K562 (cell line): ENCODE measurements around the gene ZNF488. TPM values are rescaled to one million over a fixed set of nuclear protein-coding genes. Genes with fewer than 3 reads are reported as not detected.

ENCODE experiments used
- ARID4B ChIP-seq: sonication (generic); formaldehyde crosslinking; IDR thresholded peaks from 2 replicates; pipeline ENCODE4 v1.8.0; 2022; ENCODE audit warnings: mild to moderate bottlenecking, missing genetic modification reagents
- CTBP1 ChIP-seq: fragments of 450-650 bp; IDR thresholded peaks from 2 replicates; pipeline ENCODE4 v1.6.1; 2016; ENCODE audit warnings: borderline replicate concordance
- MEIS2 ChIP-seq: fragments of 450-650 bp; IDR thresholded peaks from 2 replicates; pipeline ENCODE4 v1.6.1; 2014; ENCODE audit warnings: mild to moderate bottlenecking; ENCODE audit not compliant: partially characterized antibody
- NFRKB ChIP-seq: fragments of 450-650 bp; IDR thresholded peaks from 2 replicates; pipeline ENCODE4 v1.6.1; 2016; ENCODE audit warnings: low read depth
- RERE ChIP-seq: sonication (generic); formaldehyde crosslinking; IDR thresholded peaks from 2 replicates; pipeline ENCODE4 v1.8.0; 2023; ENCODE audit warnings: missing genetic modification reagents, mild to moderate bottlenecking, borderline replicate concordance
- RNF219 ChIP-seq: fragments of 250-450 bp; sonication (Bioruptor Pico); IDR thresholded peaks from 2 replicates; pipeline ENCODE4 v1.5.0; 2022; ENCODE audit warnings: mild to moderate bottlenecking
- XRCC3 ChIP-seq: fragments of 450-650 bp; IDR thresholded peaks from 2 replicates; pipeline ENCODE4 v1.6.1; 2017; ENCODE audit warnings: mild to moderate bottlenecking, moderate library complexity
- ZKSCAN8 ChIP-seq: fragments of 200-800 bp; sonication (Bioruptor generic); IDR thresholded peaks from 2 replicates; pipeline ENCODE4 v1.6.1; 2016; ENCODE audit warnings: missing genetic modification characterization, missing compliant biosample characterization
- ZNF134 ChIP-seq: fragments of 250-450 bp; sonication (Bioruptor Pico); conservative IDR thresholded peaks from 2 replicates; pipeline ENCODE4 v1.4.0; 2020
- polyA plus RNA-seq, 8 experiments: library from polyadenylated mRNA; depleted of rRNA in 4 of 8; stranded (reverse) in 5 of 8; unstranded in 3 of 8; fragments of >200 nt; fragmentation: Nextera tagmentation in 2 of 8; fragmentation: Illumina TruSeq in 1 of 8; extraction: Ambion mirVana in 2 of 8; extraction: Trizol in 1 of 8; gene quantifications; 2 replicates each; pipeline versions ENCODE4 v1.2.1 to v1.2.3, GENCODE V29; 2011 to 2014; ENCODE audit warnings: inconsistent platforms in 1 of 8, missing spikeins in 1 of 8
- total RNA-seq, 7 experiments: library from RNA; depleted of rRNA in 6 of 7; stranded (reverse); fragments of >200 nt in 6 of 7; fragmentation: Illumina TruSeq in 2 of 7; extraction: Trizol in 2 of 7; gene quantifications; 2 replicates each; pipeline versions ENCODE4 v1.2.1 to v1.2.3, GENCODE V29; 2011 to 2021; ENCODE audit warnings: low replicate concordance in 1 of 7
- TF ChIP-seq, protein P1 (sequence below): fragments of 250-450 bp; sonication (Bioruptor Pico); IDR thresholded peaks from 2 replicates; pipeline ENCODE4 v1.5.0; 2020; ENCODE audit warnings: mild to moderate bottlenecking, borderline replicate concordance
- TF ChIP-seq, protein P2 (sequence below): sonication (generic); formaldehyde crosslinking; IDR thresholded peaks from 2 replicates; pipeline ENCODE4 v1.8.1; 2023; ENCODE audit warnings: mild to moderate bottlenecking, missing genetic modification reagents

Gene ZNF488
- total and polyA plus RNA-seq, 9 of the 15 experiments (the other 6 are each of a cell fraction or from before 2014, with no cell fraction given) = 0.03 to 0.09 (median 0.05) TPM; not detected in 3

- TF ChIP-seq RERE = no peak
- TF ChIP-seq RNF219 (CRISPR knock-in tag) = 0 out of 2 replicates have a peak, but pooled peaks have one; percentile 28
- no peak for TF ChIP-seq XRCC3
- TF ChIP-seq, protein P1, sequence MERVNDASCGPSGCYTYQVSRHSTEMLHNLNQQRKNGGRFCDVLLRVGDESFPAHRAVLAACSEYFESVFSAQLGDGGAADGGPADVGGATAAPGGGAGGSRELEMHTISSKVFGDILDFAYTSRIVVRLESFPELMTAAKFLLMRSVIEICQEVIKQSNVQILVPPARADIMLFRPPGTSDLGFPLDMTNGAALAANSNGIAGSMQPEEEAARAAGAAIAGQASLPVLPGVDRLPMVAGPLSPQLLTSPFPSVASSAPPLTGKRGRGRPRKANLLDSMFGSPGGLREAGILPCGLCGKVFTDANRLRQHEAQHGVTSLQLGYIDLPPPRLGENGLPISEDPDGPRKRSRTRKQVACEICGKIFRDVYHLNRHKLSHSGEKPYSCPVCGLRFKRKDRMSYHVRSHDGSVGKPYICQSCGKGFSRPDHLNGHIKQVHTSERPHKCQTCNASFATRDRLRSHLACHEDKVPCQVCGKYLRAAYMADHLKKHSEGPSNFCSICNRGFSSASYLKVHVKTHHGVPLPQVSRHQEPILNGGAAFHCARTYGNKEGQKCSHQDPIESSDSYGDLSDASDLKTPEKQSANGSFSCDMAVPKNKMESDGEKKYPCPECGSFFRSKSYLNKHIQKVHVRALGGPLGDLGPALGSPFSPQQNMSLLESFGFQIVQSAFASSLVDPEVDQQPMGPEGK (CRISPR knock-in tag) = no peak
- TF ChIP-seq ZNF134 (CRISPR knock-in tag) = no peak
- TF ChIP-seq NFRKB = peak; percentile 93
- peak; percentile 74 for TF ChIP-seq CTBP1
- peak; percentile 41 for TF ChIP-seq MEIS2
- no peak for TF ChIP-seq ARID4B (CRISPR knock-in tag)
- peak; percentile 63; the same call in 1 of the 2 replicates for TF ChIP-seq ZKSCAN8
- TF ChIP-seq, protein P2, sequence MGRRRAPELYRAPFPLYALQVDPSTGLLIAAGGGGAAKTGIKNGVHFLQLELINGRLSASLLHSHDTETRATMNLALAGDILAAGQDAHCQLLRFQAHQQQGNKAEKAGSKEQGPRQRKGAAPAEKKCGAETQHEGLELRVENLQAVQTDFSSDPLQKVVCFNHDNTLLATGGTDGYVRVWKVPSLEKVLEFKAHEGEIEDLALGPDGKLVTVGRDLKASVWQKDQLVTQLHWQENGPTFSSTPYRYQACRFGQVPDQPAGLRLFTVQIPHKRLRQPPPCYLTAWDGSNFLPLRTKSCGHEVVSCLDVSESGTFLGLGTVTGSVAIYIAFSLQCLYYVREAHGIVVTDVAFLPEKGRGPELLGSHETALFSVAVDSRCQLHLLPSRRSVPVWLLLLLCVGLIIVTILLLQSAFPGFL (CRISPR knock-in tag) = no peak
These were observed 47.5 kb downstream of the ZNF488 start (continued) for GRCh38 chr10:47336387-47337134.
